ENCODE data around the gene SPSB2.

The SPSB2 gene

DNA sequence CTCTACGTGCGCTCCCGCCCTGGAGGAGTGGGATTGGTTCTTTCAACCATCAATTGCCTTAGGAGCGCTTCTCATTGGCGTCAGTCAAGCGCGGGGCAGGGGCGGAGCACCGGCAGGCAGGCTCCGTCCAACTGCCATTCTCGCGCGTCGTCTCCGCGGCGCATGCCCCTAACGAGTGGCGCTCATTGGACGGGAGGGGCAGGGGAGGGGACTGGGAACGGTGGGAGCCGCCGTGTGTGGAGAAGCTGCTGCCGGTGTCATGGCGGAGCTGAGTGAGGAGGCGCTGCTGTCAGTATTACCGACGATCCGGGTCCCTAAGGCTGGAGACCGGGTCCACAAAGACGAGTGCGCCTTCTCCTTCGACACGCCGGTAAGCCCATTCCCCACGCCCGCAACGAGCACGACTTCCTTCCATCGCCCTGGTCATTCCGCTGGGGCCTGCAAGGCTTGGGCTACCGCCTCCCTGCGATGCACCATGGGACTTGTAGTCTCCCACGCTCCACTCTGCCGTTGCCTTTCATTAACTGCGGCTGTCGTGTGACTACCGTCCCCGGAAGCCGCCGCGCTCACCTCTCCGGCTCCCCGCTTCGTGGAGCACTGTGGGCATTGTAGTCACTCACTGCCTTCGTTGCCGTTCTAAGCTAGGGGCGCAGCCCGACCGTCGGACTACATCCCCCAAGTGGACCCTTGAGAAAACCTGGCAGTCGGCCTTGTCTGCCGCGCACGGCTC is 21.0 kb downstream of the SPSB2 start, which contains the start of gene USP5:
Gene USP5, plus strand, starts transcription at position 230 of the 730 bp plus-strand sequence. Its CDS starts 30 bp downstream, at position 260.
- in situ Hi-C loops (cut with MboI; ENCODE audit: low sequenced_read_pairs), result no loop called here

DNA sequence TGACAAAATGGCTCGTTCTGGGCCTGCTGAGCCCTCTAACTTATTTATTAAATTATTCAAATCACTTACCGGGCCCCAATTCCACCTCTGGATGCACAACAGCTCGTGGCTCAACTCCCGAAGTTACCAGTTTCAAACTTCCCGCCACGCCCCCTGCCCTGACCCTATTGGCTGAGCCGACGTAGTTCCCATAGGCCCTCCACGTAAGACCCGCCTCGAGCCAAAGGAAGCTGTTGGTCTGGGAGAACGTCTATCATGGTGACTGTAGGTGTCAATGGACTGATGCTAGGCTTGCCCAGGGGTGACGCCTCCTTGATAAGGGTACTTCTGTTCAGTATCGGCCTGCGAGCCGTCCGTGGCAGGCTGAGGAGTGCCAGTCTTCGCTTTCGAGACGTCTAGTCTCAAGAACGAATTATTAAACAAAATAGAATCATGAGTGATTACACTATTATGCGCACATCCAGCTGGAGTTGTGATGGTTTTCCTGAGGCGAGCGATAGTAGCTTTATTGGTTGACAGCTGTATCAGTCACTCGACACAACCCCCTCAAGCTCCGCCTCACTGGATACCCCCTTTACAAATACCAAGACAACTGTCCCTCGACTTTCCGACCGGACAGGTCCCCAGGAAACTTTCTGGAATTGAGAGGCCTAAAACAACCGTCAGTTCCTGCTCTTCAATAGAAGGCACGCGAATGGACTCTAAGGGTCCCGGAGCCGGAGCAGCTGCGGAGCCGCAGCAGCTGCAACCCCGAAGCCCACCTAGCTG is 21.8 kb downstream of the SPSB2 start, which contains the start of gene CDCA3:
Gene CDCA3, minus strand, starts transcription at position 134 of the 768 bp plus-strand sequence. CDS start 334 bp downstream, outside the sequence.
- in situ Hi-C loops (cut with MboI; ENCODE audit: low sequenced_read_pairs), result no loop called here

DNA sequence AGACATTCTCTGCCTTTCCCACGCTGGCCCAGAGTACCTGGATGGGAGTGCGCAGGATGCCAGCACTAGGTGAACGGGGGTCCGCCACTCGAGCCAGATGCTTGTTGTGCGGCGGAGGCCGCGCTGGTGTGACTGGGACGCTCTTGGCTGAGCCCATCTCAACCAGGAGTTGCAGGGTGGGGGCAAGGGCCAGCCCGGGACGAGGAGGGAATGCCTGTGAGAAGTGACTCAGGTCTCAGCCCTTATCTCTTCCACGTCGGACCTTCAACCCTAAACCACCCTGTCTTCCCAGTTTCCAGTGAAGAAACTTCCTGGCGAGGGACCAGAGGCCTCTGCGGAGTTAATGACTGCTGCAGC is 22.3 kb downstream of the SPSB2 start:
- in situ Hi-C loops (cut with MboI; ENCODE audit: low sequenced_read_pairs), result no loop called here

DNA sequence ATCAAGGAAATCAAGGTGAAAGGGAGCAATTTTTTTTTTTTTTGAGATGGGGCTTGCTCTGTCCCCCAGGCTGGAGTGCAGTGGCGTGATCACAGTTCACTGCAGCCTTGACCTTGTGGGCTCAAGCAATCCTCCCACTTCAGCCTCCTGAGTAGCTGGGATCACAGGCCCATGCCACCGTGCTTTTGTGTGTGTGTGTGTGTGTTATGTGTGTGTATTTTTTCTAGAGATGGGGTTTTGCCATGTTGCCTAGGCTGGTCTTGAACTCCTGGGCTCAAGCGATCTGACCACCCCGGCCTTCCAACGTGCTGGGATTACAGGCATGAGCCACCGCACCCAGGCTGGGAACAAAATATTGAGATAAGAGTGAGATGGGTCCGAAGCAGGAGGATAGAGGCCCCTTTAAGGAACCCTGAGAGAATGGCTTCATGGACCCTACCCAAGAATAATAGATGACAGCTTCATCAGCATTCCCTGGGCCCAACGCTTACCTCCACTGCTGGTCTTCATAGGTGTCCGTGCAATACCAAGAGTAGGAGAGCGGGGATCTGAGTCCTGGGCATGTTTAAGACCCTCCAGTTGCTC is 23.0 kb downstream of the SPSB2 start:
- in situ Hi-C loops (cut with MboI; ENCODE audit: low sequenced_read_pairs), result no loop called here

DNA sequence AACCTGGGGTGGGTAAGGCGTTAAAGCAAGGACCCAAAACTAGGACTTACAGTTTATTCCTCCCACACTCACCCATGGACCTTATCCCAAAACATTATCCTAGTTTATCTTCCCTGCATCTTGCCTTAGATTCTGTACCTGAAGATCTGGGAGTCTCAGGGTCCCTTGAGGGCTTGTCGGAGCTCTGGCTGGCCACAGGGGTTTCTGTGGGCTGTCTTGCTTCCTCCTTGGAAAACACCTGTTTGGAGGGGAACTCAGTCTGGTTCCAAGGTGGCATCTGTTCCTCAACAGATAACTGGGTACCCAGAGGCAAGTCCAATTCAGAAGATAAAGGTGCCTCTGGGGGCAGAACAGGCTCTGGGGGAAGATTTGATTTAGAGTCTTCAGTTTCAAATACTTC is 23.7 kb downstream of the SPSB2 start:
- in situ Hi-C loops (cut with MboI; ENCODE audit: low sequenced_read_pairs), result no loop called here

DNA sequence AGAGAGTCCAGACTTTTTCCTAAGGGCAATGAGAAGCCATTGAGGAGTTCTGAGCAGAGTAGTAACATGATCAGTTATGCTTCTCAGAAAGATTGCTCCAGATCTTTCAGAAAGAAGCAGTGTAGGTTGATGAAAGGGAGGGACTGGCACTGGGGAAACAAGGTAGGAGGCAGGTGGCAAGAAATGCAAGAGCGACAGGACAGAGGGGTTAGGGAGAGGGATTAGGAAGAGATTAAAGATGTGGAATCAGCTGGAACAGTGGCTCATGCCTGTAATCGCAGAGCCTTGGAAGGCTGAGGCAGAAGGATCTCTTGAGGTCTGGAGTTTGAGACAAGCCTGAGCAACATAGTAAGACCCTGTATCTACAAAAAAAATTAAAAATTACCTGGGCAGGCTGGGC is 25.4 kb downstream of the SPSB2 start:
- in situ Hi-C loops (cut with MboI; ENCODE audit: low sequenced_read_pairs), result no loop called here

DNA sequence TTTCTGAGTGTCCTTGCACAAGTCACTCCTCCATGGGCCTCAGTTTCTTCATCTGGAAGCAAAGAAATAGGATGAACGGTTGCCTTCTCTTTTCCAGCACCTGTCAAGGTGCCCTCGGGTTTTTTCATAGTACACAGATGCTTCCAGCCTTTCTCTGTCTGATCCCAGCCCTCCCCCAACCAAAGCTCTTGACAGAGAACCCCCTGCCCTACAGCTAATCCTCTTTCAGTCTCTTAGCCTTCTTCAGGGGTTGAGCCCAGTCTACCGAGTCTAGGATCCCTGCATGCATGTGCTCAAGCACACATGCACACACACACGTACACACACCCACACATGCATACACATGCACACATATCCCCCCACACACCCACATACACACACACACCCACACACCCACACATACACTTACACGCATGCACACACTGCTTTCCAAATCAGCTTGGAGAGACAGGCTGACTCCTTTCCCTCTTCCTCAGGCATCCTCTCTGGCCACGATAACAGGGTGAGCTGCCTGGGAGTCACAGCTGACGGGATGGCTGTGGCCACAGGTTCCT is 26.7 kb downstream of the SPSB2 start:
- in situ Hi-C loops (cut with MboI; ENCODE audit: low sequenced_read_pairs), result no loop called here

DNA sequence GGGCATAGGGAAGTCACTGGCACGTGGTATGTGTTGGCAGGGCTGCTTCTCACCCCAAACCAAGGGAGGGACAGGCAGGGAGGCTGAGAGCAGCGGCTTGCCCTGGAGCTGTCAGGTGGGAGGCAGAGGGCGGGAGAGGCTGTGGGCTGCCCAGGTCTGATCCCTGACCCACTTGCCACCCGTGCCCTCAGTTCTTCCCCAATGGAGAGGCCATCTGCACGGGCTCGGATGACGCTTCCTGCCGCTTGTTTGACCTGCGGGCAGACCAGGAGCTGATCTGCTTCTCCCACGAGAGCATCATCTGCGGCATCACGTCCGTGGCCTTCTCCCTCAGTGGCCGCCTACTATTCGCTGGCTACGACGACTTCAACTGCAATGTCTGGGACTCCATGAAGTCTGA is 27.7 kb downstream of the SPSB2 start:
- in situ Hi-C loops (cut with MboI; ENCODE audit: low sequenced_read_pairs), result no loop called here

DNA sequence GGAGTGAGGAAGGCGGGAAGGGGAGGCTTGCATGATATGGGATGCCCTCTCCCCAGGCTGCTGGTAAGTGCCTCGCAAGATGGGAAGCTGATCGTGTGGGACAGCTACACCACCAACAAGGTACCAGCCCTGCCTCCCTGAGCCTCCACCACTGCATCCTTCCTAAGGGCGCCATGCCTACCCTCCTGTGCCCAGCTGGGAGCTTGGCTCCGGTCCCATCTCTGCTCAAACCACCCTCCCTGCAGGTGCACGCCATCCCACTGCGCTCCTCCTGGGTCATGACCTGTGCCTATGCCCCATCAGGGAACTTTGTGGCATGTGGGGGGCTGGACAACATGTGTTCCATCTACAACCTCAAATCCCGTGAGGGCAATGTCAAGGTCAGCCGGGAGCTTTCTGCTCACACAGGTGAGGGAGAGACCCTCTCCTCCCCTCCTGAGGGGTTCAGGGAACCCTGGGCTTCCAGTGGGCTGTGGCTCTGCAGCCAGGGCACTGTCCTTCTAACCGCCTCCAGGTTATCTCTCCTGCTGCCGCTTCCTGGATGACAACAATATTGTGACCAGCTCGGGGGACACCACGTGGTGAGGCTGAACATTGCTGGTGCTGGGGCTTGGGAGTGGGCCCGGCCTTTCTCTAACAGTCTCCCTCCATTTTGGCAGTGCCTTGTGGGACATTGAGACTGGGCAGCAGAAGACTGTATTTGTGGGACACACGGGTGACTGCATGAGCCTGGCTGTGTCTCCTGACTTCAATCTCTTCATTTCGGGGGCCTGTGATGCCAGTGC is 29.8 kb downstream of the SPSB2 start:
- in situ Hi-C loops (cut with MboI; ENCODE audit: low sequenced_read_pairs), result no loop called here

DNA sequence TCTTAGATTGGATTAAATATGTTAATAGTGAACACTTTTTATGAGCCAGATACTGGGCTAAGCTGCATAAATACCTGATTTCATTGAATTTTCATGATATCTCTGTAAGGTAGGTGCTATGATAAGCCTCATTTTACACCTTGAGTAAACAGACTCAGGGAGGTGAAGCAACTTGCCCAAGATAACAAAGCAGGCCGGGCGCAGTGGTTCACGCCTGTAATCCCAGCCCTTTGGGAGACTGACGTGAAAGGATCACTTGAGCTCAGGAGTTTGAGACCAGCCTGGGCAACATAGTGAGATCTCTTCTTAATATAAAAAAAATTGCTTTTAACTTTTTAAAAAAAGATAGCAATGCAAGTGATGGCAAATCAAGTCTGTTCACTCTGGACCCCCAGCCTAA is 31.0 kb downstream of the SPSB2 start:
- in situ Hi-C loops (cut with MboI; ENCODE audit: low sequenced_read_pairs), result no loop called here

DNA sequence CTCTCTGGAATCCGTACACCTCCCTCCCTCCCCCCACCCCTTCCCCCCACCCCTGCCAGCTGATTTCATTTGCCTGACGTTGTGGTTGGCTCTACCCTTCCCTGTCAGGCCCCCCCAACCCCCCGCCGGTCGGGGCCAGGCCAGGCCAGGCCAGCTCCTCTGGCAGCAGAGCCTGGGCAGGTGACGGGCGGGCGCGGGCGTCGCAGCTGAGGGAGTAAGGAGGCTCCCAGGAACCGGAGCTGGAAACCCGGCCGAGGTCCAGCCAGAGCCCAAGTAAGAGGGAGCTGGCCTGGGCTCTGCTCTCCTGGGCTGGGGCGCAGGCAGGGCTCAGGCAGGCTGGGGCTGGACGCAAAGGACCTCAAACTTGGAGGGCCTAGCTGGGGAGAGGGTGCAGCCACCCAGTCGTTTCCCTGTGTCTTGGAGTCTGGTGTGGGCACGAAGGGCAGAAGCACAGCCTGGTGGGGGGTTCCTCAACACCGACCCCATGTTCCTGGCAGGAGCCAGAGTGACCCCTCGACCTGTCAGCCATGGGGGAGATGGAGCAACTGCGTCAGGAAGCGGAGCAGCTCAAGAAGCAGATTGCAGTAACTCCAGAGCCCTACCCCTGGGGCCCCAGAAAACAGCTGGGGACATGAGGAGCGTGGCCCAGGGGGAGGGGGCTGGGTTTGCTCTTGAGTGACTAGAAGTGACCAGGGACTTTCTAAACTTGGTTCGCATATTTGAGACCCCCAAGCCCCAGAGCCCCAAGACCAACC is 32.2 kb downstream of the SPSB2 start, which contains the start of gene GNB3:
Gene GNB3, plus strand, starts transcription at position 165 of the 755 bp plus-strand sequence. Its CDS starts 363 bp downstream, at position 528.
- in situ Hi-C loops (cut with MboI; ENCODE audit: low sequenced_read_pairs), result no loop called here

DNA sequence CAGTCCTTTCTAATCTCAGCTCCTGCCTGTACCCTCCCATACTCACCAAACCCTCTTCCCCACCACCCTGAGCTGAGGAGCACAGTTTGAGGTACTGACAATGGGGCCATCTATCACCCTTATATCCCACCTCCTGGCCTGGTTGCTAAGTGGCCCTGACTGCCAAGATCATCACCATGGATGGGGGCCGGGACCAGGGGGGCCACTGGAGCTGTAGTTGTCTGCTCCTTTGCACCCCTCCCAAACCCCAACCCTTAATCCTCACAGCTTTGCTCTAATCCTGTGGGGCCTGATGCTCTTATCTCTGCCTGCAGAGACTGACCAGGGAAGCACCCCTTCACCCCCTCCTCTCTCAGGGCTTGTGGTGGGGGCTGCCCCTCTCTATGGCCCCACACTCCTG is 32.8 kb downstream of the SPSB2 start:
- in situ Hi-C loops (cut with MboI; ENCODE audit: low sequenced_read_pairs), result no loop called here

DNA sequence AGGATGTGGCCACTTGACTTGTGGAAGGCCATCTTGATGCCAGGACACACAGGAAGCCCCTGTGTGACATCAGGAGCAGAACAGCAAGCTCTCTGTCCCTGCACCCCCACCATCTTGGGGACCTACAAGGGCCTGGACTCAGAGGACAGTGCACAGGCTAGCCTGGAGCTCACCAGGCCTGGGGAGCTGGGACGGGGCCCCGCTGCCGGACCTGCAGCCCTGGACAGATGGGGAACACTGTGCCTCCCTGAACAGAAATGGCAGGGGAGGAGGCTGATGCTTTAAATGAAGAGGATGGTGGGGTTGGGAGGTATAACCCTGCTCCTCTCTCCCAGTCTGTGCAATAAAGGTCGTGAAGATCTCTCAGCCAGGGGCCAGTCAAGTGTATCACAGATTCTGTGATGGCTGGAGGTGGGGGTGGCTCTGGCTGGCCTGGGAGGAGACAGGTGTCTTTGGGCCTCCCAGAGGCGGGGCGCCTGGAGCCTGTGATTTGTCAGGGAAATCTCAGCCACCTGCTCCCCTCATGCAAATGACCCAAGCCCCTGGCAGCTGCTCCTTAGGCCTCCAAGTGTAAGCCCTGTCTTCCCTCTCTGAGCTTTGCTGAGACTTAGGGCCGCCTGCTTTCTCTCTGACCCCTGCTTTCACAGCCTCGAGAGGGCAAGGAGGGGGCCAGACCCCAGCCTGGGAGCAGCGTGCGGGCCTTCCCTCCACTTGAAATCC is 33.5 kb downstream of the SPSB2 start:
- in situ Hi-C loops (cut with MboI; ENCODE audit: low sequenced_read_pairs), result no loop called here

DNA sequence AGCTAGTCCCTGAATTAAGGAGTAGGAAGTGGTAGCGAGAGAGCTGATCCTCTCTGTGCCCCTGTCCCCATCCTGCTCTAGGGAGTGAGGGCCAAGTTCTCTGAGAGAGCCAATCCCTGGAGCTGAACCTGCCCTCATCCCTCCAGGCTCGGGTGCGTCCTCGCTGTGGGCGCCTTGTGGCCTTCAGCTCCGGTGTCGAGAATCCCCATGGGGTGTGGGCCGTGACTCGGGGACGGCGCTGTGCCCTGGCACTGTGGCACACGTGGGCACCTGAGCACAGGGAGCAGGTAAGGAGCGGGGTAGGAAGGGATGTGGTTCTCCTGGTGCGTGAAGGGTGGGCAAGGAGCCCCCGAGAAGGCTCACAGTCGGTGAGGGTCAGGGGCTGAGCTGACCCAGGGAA is 34.2 kb downstream of the SPSB2 start:
- in situ Hi-C loops (cut with MboI; ENCODE audit: low sequenced_read_pairs), result no loop called here

DNA sequence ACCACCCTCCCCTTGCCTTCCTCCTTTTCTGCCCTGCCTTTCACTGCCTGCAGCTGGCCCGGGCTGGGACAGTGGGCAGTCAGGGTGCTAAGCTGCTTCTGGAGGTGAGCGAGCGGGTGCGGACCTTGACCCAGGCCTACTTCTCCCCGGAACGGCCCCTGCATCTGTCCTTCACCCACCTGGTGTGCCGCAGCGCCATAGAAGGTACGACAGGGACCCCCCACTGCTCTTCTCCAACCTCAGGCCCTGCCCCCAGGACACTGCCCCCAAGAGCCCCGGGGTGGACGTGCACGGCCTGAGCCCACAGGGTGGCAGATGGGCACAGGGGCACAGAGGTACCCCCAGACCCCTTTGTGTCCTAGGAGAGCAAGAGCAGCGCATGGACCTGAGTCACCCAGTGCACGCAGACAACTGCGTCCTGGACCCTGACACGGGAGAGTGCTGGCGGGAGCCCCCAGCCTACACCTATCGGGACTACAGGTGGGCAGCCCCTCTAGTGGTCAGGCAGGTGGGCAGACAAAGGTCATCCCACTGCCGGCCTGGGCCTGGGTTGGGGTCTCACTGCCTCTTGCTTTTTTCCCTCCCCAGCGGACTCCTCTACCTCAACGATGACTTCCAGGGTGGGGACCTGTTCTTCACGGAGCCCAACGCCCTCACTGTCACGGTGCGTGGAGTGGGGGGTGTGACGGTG is 35.6 kb downstream of the SPSB2 start:
- in situ Hi-C loops (cut with MboI; ENCODE audit: low sequenced_read_pairs), result no loop called here

DNA sequence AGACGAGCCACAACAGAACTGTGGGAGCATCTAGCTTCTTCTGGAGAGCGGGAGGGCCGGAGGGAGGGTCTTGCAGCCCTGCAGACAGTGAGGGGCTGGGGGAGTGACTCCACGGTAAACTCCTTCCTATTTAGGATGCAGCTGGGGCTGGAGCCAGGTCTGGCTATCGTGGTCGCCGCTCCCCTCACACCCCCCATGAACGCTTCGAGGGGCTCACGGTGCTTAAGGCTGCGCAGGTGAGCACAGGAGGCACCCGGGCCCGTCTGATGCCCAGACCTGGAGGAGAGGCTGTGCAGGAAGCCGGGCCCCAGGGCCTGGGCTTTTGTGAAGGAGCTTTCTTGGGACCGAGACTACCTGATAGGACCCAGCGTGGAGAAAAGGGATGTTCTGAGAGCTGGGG is 36.3 kb downstream of the SPSB2 start:
- in situ Hi-C loops (cut with MboI; ENCODE audit: low sequenced_read_pairs), result no loop called here

DNA sequence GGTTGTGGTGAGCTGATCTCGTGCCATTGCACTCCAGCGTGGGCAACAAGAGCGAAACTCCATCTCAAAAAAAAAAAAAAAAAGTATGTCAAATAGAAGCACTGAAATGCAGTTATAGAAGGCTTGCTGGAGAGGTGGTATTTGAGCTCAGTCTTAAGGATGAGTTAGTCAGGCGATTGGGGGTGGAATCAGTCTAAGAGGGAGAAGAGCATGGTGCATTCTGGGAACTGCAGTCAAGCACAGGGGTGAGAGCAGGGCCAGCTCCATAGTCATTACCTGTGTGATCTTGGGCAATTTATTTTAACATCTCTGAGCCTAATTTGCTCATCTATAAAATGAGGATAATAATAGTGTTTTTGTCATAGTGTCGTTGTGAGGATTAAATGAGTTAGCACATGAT is 38.2 kb downstream of the SPSB2 start:
- in situ Hi-C loops (cut with MboI; ENCODE audit: low sequenced_read_pairs), result no loop called here

DNA sequence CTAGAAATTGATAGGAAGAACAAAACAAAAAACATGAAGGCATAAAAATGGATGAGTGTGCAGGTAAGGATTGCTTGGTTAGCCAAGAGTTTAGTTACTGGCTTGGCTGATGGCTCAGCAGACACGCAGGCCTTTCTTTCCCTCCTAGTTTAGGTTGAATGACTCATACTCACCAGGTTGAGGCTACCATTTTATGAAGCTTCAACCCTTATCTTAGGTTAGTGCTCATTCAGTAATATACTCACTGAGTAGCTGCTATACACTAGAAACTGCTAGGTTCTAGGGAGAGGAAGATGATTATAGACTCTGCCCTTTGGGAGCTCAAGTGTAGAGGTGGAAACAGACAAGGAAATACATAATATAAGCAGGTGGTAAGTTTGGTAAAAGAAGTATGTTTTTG is 38.8 kb downstream of the SPSB2 start:
- in situ Hi-C loops (cut with MboI; ENCODE audit: low sequenced_read_pairs), result no loop called here
